Cardiac muscle cell (in vitro differentiated cells and primary cell): ENCODE results near the gene GAL3ST2. TPM values are rescaled to one million over a fixed set of nuclear protein-coding genes. Genes with fewer than 3 reads are reported as not detected.

Experiments
- DNase-seq, 2 donors: peaks; one replicate each; pipeline versions ENCODE4 v3.0.0 to v3.0.0-alpha.2; 2010 to 2017; ENCODE audit warnings: low read depth in 1 of 2, low spot score in 1 of 2
- H3K27ac ChIP-seq: fragments of 200-600 bp; sonication (generic); 2 replicates; pipeline ENCODE4 v1.5.1; 2016
- H3K27me3 ChIP-seq: fragments of 200-600 bp; sonication (generic); 2 replicates; pipeline ENCODE4 v1.6.0; 2016; ENCODE audit warnings: control low read depth
- H3K36me3 ChIP-seq: fragments of 200-600 bp; sonication (generic); 2 replicates; pipeline ENCODE4 v1.5.1; 2016; ENCODE audit warnings: control low read depth
- H3K4me1 ChIP-seq: fragments of 200-600 bp; sonication (generic); 2 replicates; pipeline ENCODE4 v1.8.1; 2017; ENCODE audit warnings: low read depth, mild to moderate bottlenecking, mixed run types
- H3K4me3 ChIP-seq: fragments of 200-600 bp; sonication (generic); 2 replicates; pipeline ENCODE4 v1.5.1; 2016; ENCODE audit warnings: mild to moderate bottlenecking
- H3K9me3 ChIP-seq: fragments of 200-600 bp; sonication (generic); 2 replicates; pipeline ENCODE4 v1.5.1; 2017; ENCODE audit warnings: low read depth, mild to moderate bottlenecking, control low read depth
- polyA plus RNA-seq: library from polyadenylated mRNA; unstranded; fragments of >200 nt; fragmentation: Nextera tagmentation; extraction: Ambion mirVana; gene quantifications from 2 replicates; pipeline ENCODE4 v1.2.1, GENCODE V29; 2016
- total RNA-seq: library from RNA; depleted of rRNA; stranded (reverse); fragments of >200 nt; gene quantifications from 2 replicates; pipeline ENCODE4 v1.2.3, GENCODE V29; 2016
- TF ChIP-seq, protein P1 (sequence below): IDR thresholded peaks from 2 replicates; pipeline ENCODE4 v1.5.1; 2012; ENCODE audit warnings: low read depth, mild to moderate bottlenecking, low read length

Gene GAL3ST2
- total and polyA plus RNA-seq, 2 experiments from 2014 or later, result 1.2 TPM; not detected in 1

DNA sequence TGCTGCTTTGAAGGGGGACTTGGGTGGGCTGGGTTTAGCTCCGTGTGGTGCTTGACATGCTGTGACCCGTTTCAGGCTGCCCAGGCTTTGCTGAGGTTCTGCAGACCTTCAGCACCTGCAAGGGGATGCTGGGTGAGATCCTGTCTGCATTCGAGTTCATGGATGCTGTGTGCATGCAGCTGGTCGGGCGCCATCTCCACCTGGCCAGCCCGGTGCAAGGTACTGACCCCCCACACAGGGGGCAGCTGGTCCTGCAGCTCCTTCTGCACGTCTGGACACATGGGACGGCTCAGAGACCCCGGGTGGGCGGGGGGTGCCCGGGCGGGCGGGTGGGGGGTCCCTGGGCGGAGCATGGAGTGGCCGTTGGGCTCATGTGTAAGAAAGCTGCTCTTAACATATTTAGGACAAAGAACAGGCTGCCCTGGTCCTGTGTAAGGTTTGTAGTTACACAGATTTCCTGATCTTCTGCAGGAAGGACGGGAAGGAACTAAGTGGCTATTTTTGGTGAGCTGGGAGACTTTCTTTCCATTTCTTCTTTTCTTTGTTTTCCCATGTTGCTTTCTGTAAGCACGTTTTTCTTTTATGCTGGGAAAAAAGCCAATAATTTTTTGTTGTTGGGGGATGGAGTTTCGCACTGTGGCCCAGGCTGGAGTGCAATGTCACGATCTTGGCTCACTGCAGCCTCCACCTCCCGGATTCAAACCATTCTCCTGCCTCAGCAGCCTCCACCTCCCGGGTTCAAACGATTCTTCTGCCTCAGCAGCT is 26.4 kb upstream of the GAL3ST2 start:
- Histone ChIP-seq H3K36me3 (no peaks in the 10 kb centered on the region), H3K4me1 (no peaks in the 10 kb centered on the region)
- DNase-seq, result no peak

DNA sequence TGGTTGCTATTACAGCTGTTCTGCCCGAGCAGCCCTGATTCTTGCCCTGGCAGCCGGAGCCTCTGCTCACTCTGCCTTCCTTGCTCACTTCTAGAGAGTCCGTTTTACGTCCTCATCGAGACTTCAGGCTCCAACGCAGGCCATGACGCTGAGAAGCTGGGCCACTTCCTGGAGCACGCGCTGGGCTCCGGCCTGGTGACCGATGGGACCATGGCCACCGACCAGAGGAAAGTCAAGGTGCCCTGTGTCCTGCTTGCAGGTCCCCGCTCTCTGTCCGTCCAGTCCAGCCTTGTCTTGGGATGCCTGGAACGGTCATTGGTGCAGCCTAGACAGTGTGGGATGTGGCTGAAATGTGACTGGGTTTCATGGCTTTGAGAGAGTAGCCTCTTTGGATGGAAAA is 25.5 kb upstream of the GAL3ST2 start:
- Histone ChIP-seq H3K27ac (no peak overlapping the region), H3K27me3 (no peaks in the 10 kb centered on the region), H3K4me1 (no peaks in the 10 kb centered on the region), H3K9me3 (no peaks in the 10 kb centered on the region), H3K36me3 (no peaks in the 10 kb centered on the region), H3K4me3 (no peak overlapping the region)
- no peak for DNase-seq
- TF ChIP-seq, protein P1, sequence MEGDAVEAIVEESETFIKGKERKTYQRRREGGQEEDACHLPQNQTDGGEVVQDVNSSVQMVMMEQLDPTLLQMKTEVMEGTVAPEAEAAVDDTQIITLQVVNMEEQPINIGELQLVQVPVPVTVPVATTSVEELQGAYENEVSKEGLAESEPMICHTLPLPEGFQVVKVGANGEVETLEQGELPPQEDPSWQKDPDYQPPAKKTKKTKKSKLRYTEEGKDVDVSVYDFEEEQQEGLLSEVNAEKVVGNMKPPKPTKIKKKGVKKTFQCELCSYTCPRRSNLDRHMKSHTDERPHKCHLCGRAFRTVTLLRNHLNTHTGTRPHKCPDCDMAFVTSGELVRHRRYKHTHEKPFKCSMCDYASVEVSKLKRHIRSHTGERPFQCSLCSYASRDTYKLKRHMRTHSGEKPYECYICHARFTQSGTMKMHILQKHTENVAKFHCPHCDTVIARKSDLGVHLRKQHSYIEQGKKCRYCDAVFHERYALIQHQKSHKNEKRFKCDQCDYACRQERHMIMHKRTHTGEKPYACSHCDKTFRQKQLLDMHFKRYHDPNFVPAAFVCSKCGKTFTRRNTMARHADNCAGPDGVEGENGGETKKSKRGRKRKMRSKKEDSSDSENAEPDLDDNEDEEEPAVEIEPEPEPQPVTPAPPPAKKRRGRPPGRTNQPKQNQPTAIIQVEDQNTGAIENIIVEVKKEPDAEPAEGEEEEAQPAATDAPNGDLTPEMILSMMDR, result no peak

More for the DNA sequence above, 26.4 kb upstream of the GAL3ST2 start:
- Histone ChIP-seq H3K9me3 (no peaks in the 10 kb centered on the region), H3K27me3 (no peaks in the 10 kb centered on the region), H3K4me3 (no peak overlapping the region), H3K27ac (no peak overlapping the region)
- TF ChIP-seq, protein P1, result no peak

DNA sequence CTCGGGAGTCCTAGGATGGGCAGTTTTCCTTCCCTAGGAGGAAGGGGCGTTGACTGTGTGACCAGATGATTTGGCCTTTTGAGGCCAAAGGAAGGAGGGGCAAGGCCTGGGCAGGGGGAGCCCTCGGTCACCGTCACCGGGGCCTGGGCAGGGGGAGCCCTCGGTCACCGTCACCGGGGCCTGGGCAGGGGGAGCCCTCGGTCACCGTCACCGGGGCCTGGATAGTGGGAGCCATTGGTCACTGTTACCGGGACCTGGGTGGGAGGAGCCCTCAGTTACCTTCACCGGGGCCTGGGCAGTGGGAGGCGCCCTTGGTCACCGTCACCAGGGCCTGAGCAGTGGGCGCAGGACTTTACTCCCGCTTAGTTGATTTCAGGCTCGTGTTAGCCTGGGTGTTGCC is 24.8 kb upstream of the GAL3ST2 start:
- Histone ChIP-seq H3K27me3 (no peaks in the 10 kb centered on the region), H3K4me3 (no peak overlapping the region), H3K4me1 (no peaks in the 10 kb centered on the region), H3K27ac (no peak overlapping the region), H3K9me3 (no peaks in the 10 kb centered on the region), H3K36me3 (no peaks in the 10 kb centered on the region)
- DNase-seq, result no peak
- TF ChIP-seq, protein P1, result no peak

DNA sequence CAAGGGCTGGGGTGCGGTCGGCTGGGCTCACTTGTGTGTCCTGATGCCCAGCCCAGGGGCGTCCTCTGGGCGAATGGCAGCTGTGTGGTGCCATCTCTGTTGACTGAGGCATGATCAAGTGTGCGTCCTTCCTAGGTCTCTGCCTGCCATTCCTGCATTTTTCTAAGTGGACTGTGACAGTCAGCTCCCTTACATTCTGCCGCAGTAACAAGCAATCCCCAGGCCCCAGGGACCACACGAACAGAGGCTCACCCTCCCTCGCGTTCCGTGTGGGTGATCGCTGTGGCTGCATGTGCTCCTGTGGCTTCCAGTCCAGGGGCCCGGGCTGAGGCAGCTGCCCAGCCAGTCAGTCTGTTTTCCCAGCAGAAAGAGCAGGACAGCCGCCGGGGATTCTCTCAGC is 24.4 kb upstream of the GAL3ST2 start:
- no peak for DNase-seq
- H3K4me3 ChIP-seq, result no peak overlapping the region
- H3K4me1 ChIP-seq, result no peaks in the 10 kb centered on the region
- no peaks in the 10 kb centered on the region for H3K36me3 ChIP-seq
- H3K9me3 ChIP-seq, result no peaks in the 10 kb centered on the region
- H3K27ac ChIP-seq, result no peak overlapping the region
- TF ChIP-seq, protein P1, result no peak
- H3K27me3 ChIP-seq, result no peaks in the 10 kb centered on the region

DNA sequence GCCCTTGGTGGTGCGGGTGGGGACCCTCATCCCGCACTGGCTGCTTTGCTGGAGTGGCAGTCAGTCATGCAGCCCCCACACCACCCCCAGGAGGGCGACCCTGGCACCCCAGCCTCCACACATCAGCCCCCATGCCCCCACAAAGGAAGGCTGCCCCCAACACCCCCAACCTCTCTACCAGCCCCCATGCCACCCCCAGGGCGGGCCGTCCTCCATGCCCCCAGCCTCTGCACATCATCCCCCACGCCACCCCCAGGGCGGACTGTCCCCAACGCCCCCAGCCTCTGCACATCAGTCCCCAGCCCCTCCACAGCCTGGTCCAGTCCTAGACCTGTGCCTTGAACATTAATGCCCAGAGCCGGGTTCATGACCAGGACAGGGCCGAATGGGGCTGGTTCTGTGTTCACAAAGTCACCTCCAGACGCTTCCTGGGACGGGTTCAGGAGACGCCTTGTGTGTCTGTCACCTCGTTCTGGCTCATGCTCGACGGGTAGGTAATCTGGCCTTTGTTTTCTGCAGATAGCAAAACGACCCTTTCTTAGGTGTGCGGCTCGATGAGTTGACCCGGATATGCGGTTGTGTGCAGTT is 23.8 kb upstream of the GAL3ST2 start:
- Histone ChIP-seq H3K27ac (no peak overlapping the region), H3K4me3 (no peak overlapping the region), H3K4me1 (no peaks in the 10 kb centered on the region), H3K27me3 (no peaks in the 10 kb centered on the region), H3K36me3 (no peaks in the 10 kb centered on the region), H3K9me3 (no peaks in the 10 kb centered on the region)
- TF ChIP-seq, protein P1, result no peak
- DNase-seq, result no peak
